ENCODE measurements around the gene NUDT4B.
A peak's percentile ranks its signal among the peaks of the same experiment; 100 is the strongest.
"Not testable (repeated sequence)": the region's sequence is repeated elsewhere in the genome, so short reads cannot be mapped to it uniquely, and the experiment has no call there.

NUDT4B gene

GRCh38 chr1:148748563-148749334 is at the start of gene NUDT4B:
TSS of gene NUDT4B (plus strand) at chr1:148748774. CDS start at chr1:148748953, 179 bp downstream.
- not testable (repeated sequence) for H3K9me3 Mint-ChIP-seq, H3K27ac Mint-ChIP-seq, H3K4me1 Mint-ChIP-seq, DNase-seq, H3K4me3 Mint-ChIP-seq, H3K36me3 Mint-ChIP-seq, H3K27me3 Mint-ChIP-seq
- ATAC-seq (replicated peaks): peak; percentile 72 to 77

- H3K4me1 Mint-ChIP-seq, H3K27ac Mint-ChIP-seq, DNase-seq, H3K36me3 Mint-ChIP-seq, H3K27me3 Mint-ChIP-seq, H3K9me3 Mint-ChIP-seq, H3K4me3 Mint-ChIP-seq: not testable (repeated sequence)
- ATAC-seq (replicated peaks): peak; percentile 96 to 99
These were observed 49.2 kb upstream of the NUDT4B start for GRCh38 chr1:148699357-148699756.

- H3K27ac Mint-ChIP-seq; H3K4me3 Mint-ChIP-seq; H3K4me1 Mint-ChIP-seq; H3K9me3 Mint-ChIP-seq; H3K36me3 Mint-ChIP-seq; H3K27me3 Mint-ChIP-seq; ATAC-seq (replicated peaks); DNase-seq: not testable (repeated sequence)
These were observed 46.3 kb upstream of the NUDT4B start for GRCh38 chr1:148702242-148702641.

- peak in 1 of 2 donors; percentile 19 for ATAC-seq (replicated peaks)
- DNase-seq, H3K9me3 Mint-ChIP-seq, H3K27ac Mint-ChIP-seq, H3K4me3 Mint-ChIP-seq, H3K36me3 Mint-ChIP-seq, H3K27me3 Mint-ChIP-seq, H3K4me1 Mint-ChIP-seq: not testable (repeated sequence)
These were observed 44.5 kb upstream of the NUDT4B start for GRCh38 chr1:148703973-148704591.

- not testable (repeated sequence) for H3K27me3 Mint-ChIP-seq, H3K4me3 Mint-ChIP-seq, H3K36me3 Mint-ChIP-seq, H3K27ac Mint-ChIP-seq, H3K4me1 Mint-ChIP-seq, DNase-seq, H3K9me3 Mint-ChIP-seq
- peak; percentile 99 to 100 for ATAC-seq (replicated peaks)
These were observed 43.1 kb upstream of the NUDT4B start for GRCh38 chr1:148705316-148705948.

GRCh38 chr1:148708779-148709333 is 39.7 kb upstream of the NUDT4B start:
- not testable (repeated sequence) for H3K36me3 Mint-ChIP-seq; ATAC-seq (replicated peaks); H3K4me3 Mint-ChIP-seq; DNase-seq; H3K27ac Mint-ChIP-seq; H3K4me1 Mint-ChIP-seq; H3K9me3 Mint-ChIP-seq; H3K27me3 Mint-ChIP-seq

GRCh38 chr1:148710772-148711523 is 37.6 kb upstream of the NUDT4B start:
- not testable (repeated sequence) for H3K27ac Mint-ChIP-seq, H3K36me3 Mint-ChIP-seq, DNase-seq, H3K4me1 Mint-ChIP-seq, H3K4me3 Mint-ChIP-seq, H3K27me3 Mint-ChIP-seq, H3K9me3 Mint-ChIP-seq
- ATAC-seq (replicated peaks): peak; percentile 85 to 88

GRCh38 chr1:148712353-148712752 is 36.2 kb upstream of the NUDT4B start:
- not testable (repeated sequence) for DNase-seq, H3K4me3 Mint-ChIP-seq, H3K27ac Mint-ChIP-seq, H3K9me3 Mint-ChIP-seq, H3K36me3 Mint-ChIP-seq, H3K27me3 Mint-ChIP-seq, H3K4me1 Mint-ChIP-seq
- ATAC-seq (replicated peaks): peak; percentile 59 to 69

- H3K4me3 Mint-ChIP-seq: not testable (repeated sequence)
These were observed 33.1 kb upstream of the NUDT4B start for GRCh38 chr1:148715518-148715917.

GRCh38 chr1:148716966-148717520 is 31.5 kb upstream of the NUDT4B start:
- H3K27me3 Mint-ChIP-seq, DNase-seq, H3K36me3 Mint-ChIP-seq, H3K9me3 Mint-ChIP-seq, H3K27ac Mint-ChIP-seq, H3K4me3 Mint-ChIP-seq, H3K4me1 Mint-ChIP-seq: not testable (repeated sequence)
- ATAC-seq (replicated peaks): peak; percentile 44 to 47

More at GRCh38 chr1:148715518-148715917, 33.1 kb upstream of the NUDT4B start:
- H3K9me3 Mint-ChIP-seq, DNase-seq, H3K4me1 Mint-ChIP-seq, H3K27ac Mint-ChIP-seq, H3K27me3 Mint-ChIP-seq, H3K36me3 Mint-ChIP-seq: not testable (repeated sequence)
- peak in 1 of 2 donors; percentile 24 for ATAC-seq (replicated peaks)

GRCh38 chr1:148720918-148721317 is 27.7 kb upstream of the NUDT4B start:
- not testable (repeated sequence) for H3K4me1 Mint-ChIP-seq, H3K36me3 Mint-ChIP-seq, H3K9me3 Mint-ChIP-seq, H3K27ac Mint-ChIP-seq, H3K27me3 Mint-ChIP-seq, H3K4me3 Mint-ChIP-seq, DNase-seq
- peak; percentile 35 for ATAC-seq (replicated peaks)

- H3K9me3 Mint-ChIP-seq, H3K27me3 Mint-ChIP-seq, H3K36me3 Mint-ChIP-seq, H3K27ac Mint-ChIP-seq, H3K4me1 Mint-ChIP-seq, H3K4me3 Mint-ChIP-seq, DNase-seq: not testable (repeated sequence)
- peak; percentile 94 to 96 for ATAC-seq (replicated peaks)
These were observed 25.8 kb upstream of the NUDT4B start for GRCh38 chr1:148722758-148723157.

- not testable (repeated sequence) for H3K36me3 Mint-ChIP-seq; H3K9me3 Mint-ChIP-seq; H3K27ac Mint-ChIP-seq; H3K4me3 Mint-ChIP-seq; DNase-seq; H3K4me1 Mint-ChIP-seq; ATAC-seq (replicated peaks); H3K27me3 Mint-ChIP-seq
These were observed 25.1 kb upstream of the NUDT4B start for GRCh38 chr1:148723515-148723914.

GRCh38 chr1:148724872-148725271 is 23.7 kb upstream of the NUDT4B start:
- H3K4me3 Mint-ChIP-seq, H3K27ac Mint-ChIP-seq: not testable (repeated sequence)

More at GRCh38 chr1:148724872-148725271, 23.7 kb upstream of the NUDT4B start:
- H3K4me1 Mint-ChIP-seq; H3K27me3 Mint-ChIP-seq; H3K9me3 Mint-ChIP-seq; H3K36me3 Mint-ChIP-seq; DNase-seq; ATAC-seq (replicated peaks): not testable (repeated sequence)
